H1 (cell line): Measurements from ENCODE around the gene RAMP1. TPM values are rescaled to one million over a fixed set of nuclear protein-coding genes. Genes with fewer than 3 reads are reported as not detected.

Experiments used
- CTCF ChIA-PET: fragments of 300-600 bp; sonication (Branson Sonifier 250); formaldehyde crosslinking; loops from one replicate; lab custom pipeline; 2021; ENCODE audit not compliant: partially characterized antibody; lab: Charles Lee
- POLR2A ChIA-PET: fragments of 300-600 bp; sonication (Branson Sonifier 250); formaldehyde crosslinking; loops from one replicate; lab custom pipeline; 2021; ENCODE audit warnings: inconsistent platforms; ENCODE audit not compliant: partially characterized antibody; lab: Charles Lee
- DNase-seq, 2 experiments: peaks; one replicate each; pipeline versions ENCODE4 v3.0.0 to v3.0.0-alpha.2; 2010 to 2022; ENCODE audit warnings: low spot score in 2 of 2, low read depth in 1 of 2, mixed read lengths in 1 of 2
- FAIRE-seq: peaks from 2 replicates; lab custom pipeline; 2011; peaks lifted over from hg19 to GRCh38; lab: Jason Lieb, UNC
- H2AFZ ChIP-seq: 2 replicates; pipeline ENCODE4 v1.8.1; 2012; ENCODE audit warnings: low read length, inconsistent platforms
- H2AK5ac ChIP-seq: 2 replicates; pipeline ENCODE4 v1.6.1; 2013; ENCODE audit warnings: low read depth, low read length
- H2BK120ac ChIP-seq: replicated peaks from 2 replicates; pipeline ENCODE3; 2013; ENCODE audit warnings: low read depth, low read length, inconsistent platforms
- H2BK12ac ChIP-seq: 2 replicates; pipeline ENCODE4 v1.6.1; 2013; ENCODE audit warnings: low read depth, low read length
- H2BK15ac ChIP-seq: 2 replicates; pipeline ENCODE4 v1.6.1; 2013; ENCODE audit warnings: low read length
- H2BK20ac ChIP-seq: 2 replicates; pipeline ENCODE4 v1.6.1; 2013; ENCODE audit warnings: low read length
- H2BK5ac ChIP-seq: 2 replicates; pipeline ENCODE4 v1.6.1; 2013; ENCODE audit warnings: low read depth, low read length
- H3K14ac ChIP-seq: 2 replicates; pipeline ENCODE4 v1.6.1; 2013; ENCODE audit warnings: inconsistent platforms; ENCODE audit not compliant: insufficient read length
- H3K18ac ChIP-seq: 2 replicates; pipeline ENCODE4 v1.6.1; 2013; ENCODE audit warnings: low read length; ENCODE audit errors: extremely low read depth
- H3K23ac ChIP-seq: 2 replicates; pipeline ENCODE4 v1.6.1; 2013; ENCODE audit warnings: inconsistent platforms; ENCODE audit not compliant: insufficient read length
- H3K23me2 ChIP-seq: 2 replicates; pipeline ENCODE4 v1.6.1; 2013; ENCODE audit warnings: low read depth, low read length
- H3K27ac ChIP-seq: 2 replicates; pipeline ENCODE4 v1.6.1; 2011; ENCODE audit warnings: low read depth, low read length, inconsistent platforms
- H3K27me3 ChIP-seq, 4 experiments: replicated peaks in 1 of 4; 1 replicate in 1 of 4; 2 replicates in 3 of 4; pipeline versions ENCODE4 v1.6.1 to v1.8.1; 2011 to 2013; ENCODE audit warnings: low read length in 3 of 4, mild to moderate bottlenecking in 3 of 4, inconsistent platforms in 2 of 4, mixed read lengths in 2 of 4, moderate library complexity in 1 of 4; ENCODE audit not compliant: control insufficient read depth in 3 of 4, insufficient read depth in 3 of 4; ENCODE audit errors: extremely low read depth in 1 of 4
- H3K36me3 ChIP-seq, 4 experiments: 2 replicates each; pipeline versions ENCODE4 v1.6.1 to v1.8.1; 2011 to 2013; ENCODE audit warnings: mild to moderate bottlenecking in 4 of 4, low read length in 3 of 4, moderate library complexity in 2 of 4, control low read depth in 1 of 4, inconsistent platforms in 1 of 4; ENCODE audit not compliant: insufficient read depth in 4 of 4, control insufficient read depth in 2 of 4
- H3K4ac ChIP-seq: replicated peaks from 2 replicates; pipeline ENCODE3; 2013; ENCODE audit warnings: low read length, low read depth, mixed read lengths, inconsistent platforms; ENCODE audit not compliant: insufficient read length
- H3K4me1 ChIP-seq, 4 experiments: replicated peaks in 1 of 4; 1 replicate in 1 of 4; 2 replicates in 3 of 4; pipeline versions ENCODE4 v1.6.1 to v1.8.1; 2011 to 2013; ENCODE audit warnings: low read length in 3 of 4, inconsistent platforms in 2 of 4, mixed read lengths in 1 of 4; ENCODE audit not compliant: insufficient read depth in 4 of 4, control insufficient read depth in 3 of 4
- H3K4me2 ChIP-seq, 2 experiments: 2 replicates each; pipeline versions ENCODE4 v1.6.1 to v1.8.1; 2011 to 2013; ENCODE audit warnings: low read depth in 2 of 2, low read length in 2 of 2, control low read depth in 1 of 2, inconsistent platforms in 1 of 2, mild to moderate bottlenecking in 1 of 2; ENCODE audit not compliant: insufficient read depth in 1 of 2
- H3K4me3 ChIP-seq, 4 experiments: fragments of 200-600, 300-600 bp in 1 of 4; sonication (generic), shearing (Covaris generic), sonication (Bioruptor Twin) in 1 of 4; 2 replicates each; pipeline versions ENCODE4 v1.5.1 to v1.8.1; 2011 to 2016; ENCODE audit warnings: low read length in 4 of 4, low read depth in 3 of 4, control low read depth in 2 of 4, inconsistent platforms in 2 of 4, mild to moderate bottlenecking in 2 of 4, mixed read lengths in 1 of 4, moderate library complexity in 1 of 4; ENCODE audit not compliant: insufficient read depth in 2 of 4; ENCODE audit errors: extremely low read depth in 1 of 4
- H3K56ac ChIP-seq: replicated peaks from 2 replicates; pipeline ENCODE3; 2013; ENCODE audit warnings: low read depth, mild to moderate bottlenecking, mixed read lengths, low read length, inconsistent platforms; ENCODE audit not compliant: insufficient read length
- H3K79me1 ChIP-seq: 2 replicates; pipeline ENCODE4 v1.6.1; 2013; ENCODE audit warnings: low read depth, low read length, control low read depth
- H3K79me2 ChIP-seq, 2 experiments: 2 replicates each; pipeline versions ENCODE4 v1.6.1 to v1.8.1; 2012 to 2013; ENCODE audit warnings: low read length in 2 of 2, mild to moderate bottlenecking in 2 of 2, inconsistent platforms in 1 of 2; ENCODE audit not compliant: insufficient read depth in 2 of 2, control insufficient read depth in 1 of 2
- H3K9ac ChIP-seq, 4 experiments: replicated peaks in 1 of 4; 1 replicate in 1 of 4; 2 replicates in 3 of 4; pipeline versions ENCODE4 v1.6.1 to v1.8.1; 2011 to 2013; ENCODE audit warnings: low read depth in 3 of 4, low read length in 3 of 4, control low read depth in 2 of 4, mild to moderate bottlenecking in 2 of 4, moderate library complexity in 2 of 4, inconsistent platforms in 1 of 4; ENCODE audit errors: extremely low read depth in 1 of 4
- H3K9me3 ChIP-seq, 2 experiments: 2 replicates each; pipeline versions ENCODE4 v1.6.1 to v1.8.1; 2012 to 2013; ENCODE audit warnings: mild to moderate bottlenecking in 2 of 2, moderate library complexity in 2 of 2, control low read depth in 1 of 2, inconsistent platforms in 1 of 2, low read depth in 1 of 2, low read length in 1 of 2, mixed read lengths in 1 of 2; ENCODE audit not compliant: insufficient read depth in 2 of 2
- H4K20me1 ChIP-seq, 2 experiments: replicated peaks in 1 of 2; 2 replicates each; pipeline versions ENCODE3 to v1.8.1; 2011 to 2013; ENCODE audit warnings: inconsistent platforms in 2 of 2, low read length in 2 of 2, mild to moderate bottlenecking in 1 of 2; ENCODE audit not compliant: insufficient read depth in 2 of 2, control insufficient read depth in 1 of 2
- H4K5ac ChIP-seq: 2 replicates; pipeline ENCODE4 v1.6.1; 2013; ENCODE audit warnings: low read length, low read depth, mixed read lengths, inconsistent platforms; ENCODE audit not compliant: insufficient read length
- H4K8ac ChIP-seq: 2 replicates; pipeline ENCODE4 v1.8.0; 2013; ENCODE audit warnings: mild to moderate bottlenecking, moderate library complexity, low read length, inconsistent platforms; ENCODE audit not compliant: insufficient read depth; ENCODE audit errors: extremely low read depth
- H4K91ac ChIP-seq: replicated peaks from 2 replicates; pipeline ENCODE3; 2013; ENCODE audit warnings: low read length, mixed read lengths, inconsistent platforms; ENCODE audit not compliant: insufficient read length
- POLR2AphosphoS5 ChIP-seq: IDR thresholded peaks from 2 replicates; pipeline ENCODE4 v1.6.1; 2011; ENCODE audit warnings: low read depth, low read length
- USF2 ChIP-seq: IDR thresholded peaks from 2 replicates; pipeline ENCODE4 v1.6.1; 2011; ENCODE audit warnings: low read length, improper control_type of control experiment
- WGBS, 2 experiments: shearing (Covaris generic) in 1 of 2; methylation state at CpG; one replicate each; pipeline versions ENCODE4 v1.1.6 to v1.1.7; 2013 to 2015; ENCODE audit warnings: low lambda C conversion rate in 2 of 2, mixed read lengths in 2 of 2, inconsistent platforms in 1 of 2, low coverage in 1 of 2, missing lambda C conversion rate in 1 of 2; ENCODE audit not compliant: insufficient replicate concordance in 2 of 2, insufficient coverage in 1 of 2, insufficient read length in 1 of 2; ENCODE audit errors: extremely low coverage in 1 of 2, missing lambda C conversion rate in 1 of 2; 5-methylcytosine and 5-hydroxymethylcytosine counted together
- polyA plus RNA-seq, 7 experiments: library from polyadenylated mRNA; depleted of rRNA in 3 of 7; stranded (reverse) in 5 of 7; unstranded in 2 of 7; fragments of >200 nt in 5 of 7; fragments of 200-250 nt in 2 of 7; gene quantifications; 1 replicate in 5 of 7; 2 replicates in 1 of 7; 4 replicates in 1 of 7; pipeline versions ENCODE4 v1.2.1 to v1.2.3, GENCODE V29; 2011 to 2013; ENCODE audit warnings: missing spikeins in 2 of 7, mixed read lengths in 2 of 7
- total RNA-seq: library from RNA; stranded (reverse); fragmentation: NEBNext Ultra II Directional; extraction: Animal tissue kit (Norgen Biotek cat#: 25700); gene quantifications from 2 replicates; pipeline ENCODE4 v1.2.1, GENCODE V29; 2021

Gene RAMP1
- total and polyA plus RNA-seq, 2 of the 8 experiments (the other 6 are each of a cell fraction or from before 2014, with no cell fraction given): 0.65 to 4.3 TPM

GRCh38 chr2:237818066-237818473 is 41.4 kb upstream of the RAMP1 start:
- no peak overlapping the region for H2BK5ac ChIP-seq
- CTCF ChIA-PET: no interaction called here
- H3K27me3 ChIP-seq: peaks cover 0 to 1% (median 0%) of the 10 kb centered on the region in 4 experiments; a peak in 2 of 7 replicates
- H3K4me1 ChIP-seq: no peaks in the 10 kb centered on the region
- H2BK20ac ChIP-seq: no peak overlapping the region
- H3K27ac ChIP-seq: no peak overlapping the region
- H2BK120ac ChIP-seq: no peak overlapping the region
- FAIRE-seq: no peak
- H3K4me3 ChIP-seq: no peak overlapping the region
- no peak overlapping the region for H3K9ac ChIP-seq
- no peak overlapping the region for H2AK5ac ChIP-seq
- TF ChIP-seq POLR2AphosphoS5: no peak
- no peak for TF ChIP-seq USF2
- H4K20me1 ChIP-seq: no peaks in the 10 kb centered on the region
- H4K8ac ChIP-seq: no peak overlapping the region
- no peak overlapping the region for H3K4me2 ChIP-seq
- H2BK12ac ChIP-seq: no peak overlapping the region
- H2BK15ac ChIP-seq: no peak overlapping the region
- H3K56ac ChIP-seq: no peak overlapping the region
- no peaks in the 10 kb centered on the region for H3K36me3 ChIP-seq
- POLR2A ChIA-PET: no interaction called here
- DNase-seq: no peak
- H3K9me3 ChIP-seq: no peaks in the 10 kb centered on the region
- no peak overlapping the region for H3K4ac ChIP-seq
- H4K91ac ChIP-seq: no peak overlapping the region
- no peak overlapping the region for H3K14ac ChIP-seq
- no peaks in the 10 kb centered on the region for H3K79me2 ChIP-seq
- H3K18ac ChIP-seq: no peak overlapping the region
- H3K23me2 ChIP-seq: no peaks in the 10 kb centered on the region
- 90% methylated on average over 5 of the region's 5 CpGs; no CpG with 5 or more reads in 1 of the 2 experiments for WGBS, 2 experiments
- H3K23ac ChIP-seq: no peak overlapping the region
- H3K79me1 ChIP-seq: no peaks in the 10 kb centered on the region
- no peak overlapping the region for H2AFZ ChIP-seq
- H4K5ac ChIP-seq: no peak overlapping the region
